Neuronal stem cell (in vitro differentiated cells): ENCODE results near the gene ALPK3.

ENCODE experiments used
- DNase-seq: peaks from one replicate; pipeline ENCODE4 v3.0.0-alpha.2; 2013; ENCODE audit warnings: low spot score
- H2AFZ ChIP-seq: one replicate; pipeline ENCODE4 v1.6.1; 2013; ENCODE audit warnings: mild to moderate bottlenecking, low read length, inconsistent platforms
- H2AK5ac ChIP-seq: 2 replicates; pipeline ENCODE4 v1.6.1; 2013; ENCODE audit warnings: low read depth, mild to moderate bottlenecking, inconsistent platforms, low read length, moderate library complexity, mixed read lengths
- H2BK120ac ChIP-seq: 2 replicates; pipeline ENCODE4 v1.6.1; 2013; ENCODE audit warnings: low read depth, mild to moderate bottlenecking, inconsistent platforms, low read length, moderate library complexity, mixed read lengths
- H2BK12ac ChIP-seq: one replicate; pipeline ENCODE4 v1.6.1; 2013; ENCODE audit warnings: low read length, inconsistent platforms
- H2BK15ac ChIP-seq: 2 replicates; pipeline ENCODE4 v1.6.1; 2013; ENCODE audit warnings: mild to moderate bottlenecking, low read length, inconsistent platforms, mixed read lengths
- H2BK5ac ChIP-seq: one replicate; pipeline ENCODE4 v1.6.1; 2013; ENCODE audit warnings: inconsistent platforms, mild to moderate bottlenecking, low read length, moderate library complexity
- H3K14ac ChIP-seq: one replicate; pipeline ENCODE4 v1.6.1; 2013; ENCODE audit warnings: low read length, inconsistent platforms
- H3K18ac ChIP-seq: 2 replicates; pipeline ENCODE4 v1.6.1; 2013; ENCODE audit warnings: low read length, inconsistent platforms
- H3K23ac ChIP-seq: 2 replicates; pipeline ENCODE4 v1.6.1; 2013; ENCODE audit warnings: low read depth, mild to moderate bottlenecking, mixed read lengths, low read length, inconsistent platforms; ENCODE audit not compliant: poor library complexity
- H3K27ac ChIP-seq: replicated peaks from 3 replicates; pipeline ENCODE4 v1.5.1; 2013; ENCODE audit warnings: low read length, inconsistent platforms
- H3K27me3 ChIP-seq, 3 experiments: 2 replicates each; pipeline ENCODE4 v1.6.1; 2013; ENCODE audit warnings: low read length in 3 of 3, mild to moderate bottlenecking in 2 of 3, inconsistent platforms in 1 of 3, low read depth in 1 of 3, mixed read lengths in 1 of 3, moderate library complexity in 1 of 3; ENCODE audit not compliant: control insufficient read depth in 3 of 3, insufficient read depth in 3 of 3
- H3K36me3 ChIP-seq, 2 donors: replicated peaks in 1 of 2; 2 replicates each; pipeline ENCODE4 v1.6.1; 2013; ENCODE audit warnings: low read length in 2 of 2; ENCODE audit not compliant: control insufficient read depth in 2 of 2, insufficient read depth in 2 of 2
- H3K4ac ChIP-seq: 2 replicates; pipeline ENCODE4 v1.6.1; 2013; ENCODE audit warnings: inconsistent platforms, mild to moderate bottlenecking, low read length, moderate library complexity
- H3K4me1 ChIP-seq, 2 donors: 1 replicate in 1 of 2; 2 replicates in 1 of 2; pipeline ENCODE4 v1.6.1; 2013; ENCODE audit warnings: low read length in 2 of 2, low read depth in 1 of 2; ENCODE audit not compliant: control insufficient read depth in 2 of 2, insufficient read depth in 1 of 2
- H3K4me2 ChIP-seq: one replicate; pipeline ENCODE4 v1.6.1; 2013; ENCODE audit warnings: mild to moderate bottlenecking, low read length, inconsistent platforms; ENCODE audit not compliant: insufficient read depth, poor library complexity, severe bottlenecking
- H3K4me3 ChIP-seq, 2 donors: 2 replicates each; pipeline ENCODE4 v1.5.1; 2013; ENCODE audit warnings: low read length in 2 of 2, mild to moderate bottlenecking in 2 of 2, inconsistent platforms in 1 of 2, moderate library complexity in 1 of 2
- H3K79me1 ChIP-seq: one replicate; pipeline ENCODE4 v1.6.1; 2013; ENCODE audit warnings: low read depth, mild to moderate bottlenecking, inconsistent platforms, low read length, moderate library complexity
- H3K9ac ChIP-seq: one replicate; pipeline ENCODE4 v1.6.1; 2013; ENCODE audit warnings: mild to moderate bottlenecking, low read depth, low read length, inconsistent platforms; ENCODE audit not compliant: poor library complexity
- H3K9me3 ChIP-seq, 2 donors: replicated peaks in 1 of 2; 2 replicates each; pipeline versions ENCODE3 to v1.6.1; 2013; ENCODE audit warnings: low read length in 2 of 2, mild to moderate bottlenecking in 2 of 2, inconsistent platforms in 1 of 2, low read depth in 1 of 2, mixed read lengths in 1 of 2, moderate library complexity in 1 of 2; ENCODE audit not compliant: control insufficient read depth in 2 of 2, insufficient read depth in 1 of 2
- H4K8ac ChIP-seq: one replicate; pipeline ENCODE4 v1.6.1; 2013; ENCODE audit warnings: low read depth, mild to moderate bottlenecking, inconsistent platforms, low read length, moderate library complexity
- H4K91ac ChIP-seq: one replicate; pipeline ENCODE4 v1.6.1; 2013; ENCODE audit warnings: low read length, low read depth, mild to moderate bottlenecking, inconsistent platforms; ENCODE audit not compliant: poor library complexity
- WGBS, 2 donors: extraction: QIAGEN DNeasy Blood & Tissue Kit; methylation state at CpG; one replicate each; pipeline ENCODE4 v1.1.7; 2013; ENCODE audit warnings: missing lambda C conversion rate in 2 of 2, mixed read lengths in 1 of 2; ENCODE audit not compliant: insufficient read length in 2 of 2, insufficient replicate concordance in 1 of 2; ENCODE audit errors: extremely low coverage in 2 of 2; 5-methylcytosine and 5-hydroxymethylcytosine counted together

The ALPK3 gene

GRCh38 chr15:84917452-84917851 is 100.3 kb downstream of the ALPK3 start:
- no peak overlapping the region for H2AFZ ChIP-seq
- no peaks in the 10 kb centered on the region for H3K4me1 ChIP-seq
- no peaks in the 10 kb centered on the region for H3K9me3 ChIP-seq
- no peak overlapping the region for H3K27ac ChIP-seq
- H2AK5ac ChIP-seq, result no peak overlapping the region
- no peak overlapping the region for H4K91ac ChIP-seq
- no peak overlapping the region for H3K9ac ChIP-seq
- no peak overlapping the region for H3K18ac ChIP-seq
- H4K8ac ChIP-seq, result no peak overlapping the region
- H3K4me2 ChIP-seq, result no peak overlapping the region
- no peak overlapping the region for H3K14ac ChIP-seq
- WGBS, 2 donors, result no CpG with 5 or more reads among the region's 1 CpG
- no peak overlapping the region for H2BK12ac ChIP-seq
- H3K4ac ChIP-seq, result no peak overlapping the region
- no peak overlapping the region for H2BK120ac ChIP-seq
- H3K23ac ChIP-seq, result no peak overlapping the region
- no peaks in the 10 kb centered on the region for H3K36me3 ChIP-seq
- H2BK15ac ChIP-seq, result no peak overlapping the region
- no peaks in the 10 kb centered on the region for H3K79me1 ChIP-seq
- no peak overlapping the region for H3K4me3 ChIP-seq
- H3K27me3 ChIP-seq, result peaks cover 0 to 20% (median 0%) of the 10 kb centered on the region in 3 experiments
- H2BK5ac ChIP-seq, result no peak overlapping the region
- no peak for DNase-seq

DNA sequence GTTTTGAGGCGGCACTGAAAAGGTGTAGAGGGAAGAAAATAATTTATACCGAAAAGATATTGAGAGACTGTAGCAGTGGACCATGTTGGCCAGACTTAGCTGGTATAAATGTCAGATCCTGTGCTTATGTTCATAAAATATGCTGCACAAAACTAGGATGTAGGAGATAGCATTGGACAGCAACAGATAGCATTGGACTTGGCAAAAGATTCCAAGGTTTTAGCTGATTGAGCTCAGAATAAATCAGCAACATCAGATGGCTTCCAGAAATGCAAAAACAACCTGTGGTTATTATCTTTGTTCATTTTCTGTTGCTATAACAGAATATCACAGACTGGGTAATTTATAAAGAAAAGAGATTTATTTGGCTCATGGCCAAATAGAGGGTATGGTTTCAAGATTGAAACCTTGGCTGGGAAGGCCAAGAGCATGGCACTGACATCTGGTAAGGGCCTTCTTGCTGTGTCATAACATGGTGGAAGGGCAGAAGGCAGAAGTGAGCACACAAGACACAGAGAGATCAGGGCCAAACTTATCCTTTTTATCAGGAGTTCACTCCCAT is 102.0 kb downstream of the ALPK3 start:
- no peak for DNase-seq
- H2BK120ac ChIP-seq, result no peak overlapping the region
- H3K4ac ChIP-seq, result no peak overlapping the region
- no peak overlapping the region for H3K4me3 ChIP-seq
- no peak overlapping the region for H3K4me2 ChIP-seq
- H3K36me3 ChIP-seq, result no peaks in the 10 kb centered on the region
- peaks cover 0 to 20% (median 0%) of the 10 kb centered on the region in 3 experiments for H3K27me3 ChIP-seq
- no peak overlapping the region for H2BK15ac ChIP-seq
- no peak overlapping the region for H3K14ac ChIP-seq
- no peak overlapping the region for H2BK5ac ChIP-seq
- no peak overlapping the region for H3K9ac ChIP-seq
- H4K8ac ChIP-seq, result no peak overlapping the region
- WGBS, 2 donors, result no CpG with 5 or more reads among the region's 2 CpGs
- H3K27ac ChIP-seq, result no peak overlapping the region
- H2AFZ ChIP-seq, result no peak overlapping the region
- H3K18ac ChIP-seq, result no peak overlapping the region
- H3K4me1 ChIP-seq, result no peaks in the 10 kb centered on the region
- H2BK12ac ChIP-seq, result no peak overlapping the region
- H3K79me1 ChIP-seq, result no peaks in the 10 kb centered on the region
- no peaks in the 10 kb centered on the region for H3K9me3 ChIP-seq
- no peak overlapping the region for H4K91ac ChIP-seq
- no peak overlapping the region for H3K23ac ChIP-seq
- H2AK5ac ChIP-seq, result no peak overlapping the region

DNA sequence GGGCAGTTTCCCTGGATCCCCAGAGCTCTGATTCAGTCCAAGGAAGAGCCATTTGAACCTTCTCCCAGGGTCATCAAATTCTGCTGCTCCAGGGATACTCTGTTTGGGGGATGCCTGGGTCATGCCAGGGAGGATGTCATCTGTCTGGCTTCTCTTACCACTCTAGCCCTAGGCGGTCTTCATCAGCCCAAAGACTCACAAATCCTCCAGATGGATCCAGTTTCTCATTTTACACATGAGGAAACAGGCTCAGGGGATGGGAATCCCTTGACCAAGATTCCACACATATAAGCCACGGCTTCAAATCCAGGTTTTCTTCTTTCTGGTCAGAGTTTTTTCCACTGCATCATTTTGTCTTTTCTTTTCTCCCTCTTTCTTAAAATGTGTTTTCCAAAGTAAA is 104.0 kb downstream of the ALPK3 start:
- Histone ChIP-seq H3K27me3 (peaks cover 0 to 20% (median 0%) of the 10 kb centered on the region in 3 experiments), H3K9me3 (no peaks in the 10 kb centered on the region), H3K18ac (no peak overlapping the region), H3K23ac (no peak overlapping the region), H2AK5ac (no peak overlapping the region), H2BK15ac (no peak overlapping the region), H3K9ac (peak overlapping the region; percentile 24), H2BK120ac (no peak overlapping the region), H3K36me3 (no peaks in the 10 kb centered on the region), H3K4ac (no peak overlapping the region), H4K8ac (no peak overlapping the region), H3K4me3 (no peak overlapping the region), H3K79me1 (no peaks in the 10 kb centered on the region), H3K27ac (no peak overlapping the region), H2BK5ac (no peak overlapping the region), H2AFZ (no peak overlapping the region), H3K14ac (no peak overlapping the region), H3K4me2 (no peak overlapping the region), H3K4me1 (no peaks in the 10 kb centered on the region), H4K91ac (no peak overlapping the region), H2BK12ac (no peak overlapping the region)
- no peak for DNase-seq
- WGBS, 2 donors, result no CpG with 5 or more reads among the region's 2 CpGs

DNA sequence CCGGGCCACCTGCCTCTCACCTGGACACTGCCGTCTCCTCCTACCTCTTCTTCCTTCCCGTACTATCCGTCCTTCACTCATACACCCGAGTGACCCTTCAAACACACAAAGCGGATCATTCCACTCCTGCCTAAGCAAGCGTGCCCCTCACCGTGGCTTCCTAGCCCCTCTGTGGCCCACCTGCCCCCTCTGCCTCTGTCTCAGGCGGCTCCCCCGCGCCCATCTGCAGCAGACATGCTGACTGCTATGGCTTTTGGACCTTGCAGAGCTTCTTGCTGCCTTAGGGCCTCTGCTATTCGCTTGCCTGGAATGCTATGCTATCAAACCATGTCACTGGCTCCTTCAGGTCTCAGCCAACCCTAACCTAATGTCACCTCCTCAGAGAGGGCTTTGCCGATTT is 105.4 kb downstream of the ALPK3 start:
- H2BK120ac ChIP-seq, result no peak overlapping the region
- H3K4ac ChIP-seq, result no peak overlapping the region
- H2BK5ac ChIP-seq, result no peak overlapping the region
- no peak overlapping the region for H2BK15ac ChIP-seq
- no peak overlapping the region for H3K23ac ChIP-seq
- no peak overlapping the region for H2BK12ac ChIP-seq
- H2AK5ac ChIP-seq, result no peak overlapping the region
- no peak overlapping the region for H3K27ac ChIP-seq
- WGBS, 2 donors, result 100% methylated on average over 3 of the region's 13 CpGs; no CpG with 5 or more reads in 1 of the 2 donors
- no peak overlapping the region for H3K4me2 ChIP-seq
- H4K91ac ChIP-seq, result no peak overlapping the region
- no peak for DNase-seq
- peaks cover 0 to 3% of the 10 kb centered on the region in 2 donors for H3K4me1 ChIP-seq
- peak overlapping the region; percentile 39 for H3K14ac ChIP-seq
- H4K8ac ChIP-seq, result peak overlapping the region; percentile 89
- H3K79me1 ChIP-seq, result no peaks in the 10 kb centered on the region
- no peaks in the 10 kb centered on the region for H3K36me3 ChIP-seq
- peaks cover 0 to 20% (median 0%) of the 10 kb centered on the region in 3 experiments for H3K27me3 ChIP-seq
- H3K18ac ChIP-seq, result no peak overlapping the region
- no peaks in the 10 kb centered on the region for H3K9me3 ChIP-seq
- H2AFZ ChIP-seq, result no peak overlapping the region
- no peak overlapping the region for H3K4me3 ChIP-seq
- H3K9ac ChIP-seq, result no peak overlapping the region
